ENCODE data around the gene ELK4. TPM values are rescaled to one million over a fixed set of nuclear protein-coding genes. Genes with fewer than 3 reads are reported as not detected.

Gene ELK4
- total RNA-seq, 1 donor from 2014 or later: 16.1 TPM

DNA sequence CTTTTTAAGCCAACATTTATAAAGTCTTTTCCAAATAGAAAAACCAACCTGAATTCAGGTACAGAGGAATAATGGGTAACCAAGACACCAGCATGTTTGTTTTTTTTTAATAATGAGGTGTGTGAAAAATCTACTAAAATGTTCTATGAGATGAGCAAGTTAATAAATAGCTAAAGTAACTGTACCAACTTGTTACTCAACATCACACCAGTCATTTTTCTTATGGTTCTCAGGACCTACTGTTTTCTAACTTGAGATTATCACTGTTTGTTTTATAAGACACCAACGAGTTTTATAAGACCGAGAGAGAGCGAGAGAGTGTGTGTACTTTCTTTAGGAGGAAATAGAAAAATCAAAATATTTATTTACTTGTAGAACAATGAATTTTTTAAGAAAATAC is 12.4 kb downstream of the ELK4 start:
- Histone ChIP-seq H3K36me3 (ENCODE audit: control insufficient read depth, insufficient read depth, low read length) (no peaks in the 10 kb centered on the region), H3K4me3 (ENCODE audit: low read depth, low read length) (no peak overlapping the region), H3K27me3 (ENCODE audit: control insufficient read depth, insufficient read depth, low read length) (no peaks in the 10 kb centered on the region)
- TF ChIP-seq, protein P1, sequence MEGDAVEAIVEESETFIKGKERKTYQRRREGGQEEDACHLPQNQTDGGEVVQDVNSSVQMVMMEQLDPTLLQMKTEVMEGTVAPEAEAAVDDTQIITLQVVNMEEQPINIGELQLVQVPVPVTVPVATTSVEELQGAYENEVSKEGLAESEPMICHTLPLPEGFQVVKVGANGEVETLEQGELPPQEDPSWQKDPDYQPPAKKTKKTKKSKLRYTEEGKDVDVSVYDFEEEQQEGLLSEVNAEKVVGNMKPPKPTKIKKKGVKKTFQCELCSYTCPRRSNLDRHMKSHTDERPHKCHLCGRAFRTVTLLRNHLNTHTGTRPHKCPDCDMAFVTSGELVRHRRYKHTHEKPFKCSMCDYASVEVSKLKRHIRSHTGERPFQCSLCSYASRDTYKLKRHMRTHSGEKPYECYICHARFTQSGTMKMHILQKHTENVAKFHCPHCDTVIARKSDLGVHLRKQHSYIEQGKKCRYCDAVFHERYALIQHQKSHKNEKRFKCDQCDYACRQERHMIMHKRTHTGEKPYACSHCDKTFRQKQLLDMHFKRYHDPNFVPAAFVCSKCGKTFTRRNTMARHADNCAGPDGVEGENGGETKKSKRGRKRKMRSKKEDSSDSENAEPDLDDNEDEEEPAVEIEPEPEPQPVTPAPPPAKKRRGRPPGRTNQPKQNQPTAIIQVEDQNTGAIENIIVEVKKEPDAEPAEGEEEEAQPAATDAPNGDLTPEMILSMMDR (IDR thresholded peaks at IDR 0.05; ENCODE audit: insufficient read depth, low read length, poor library complexity, severe bottlenecking): no peak
- no peak for DNase-seq (ENCODE audit: low read depth)

DNA sequence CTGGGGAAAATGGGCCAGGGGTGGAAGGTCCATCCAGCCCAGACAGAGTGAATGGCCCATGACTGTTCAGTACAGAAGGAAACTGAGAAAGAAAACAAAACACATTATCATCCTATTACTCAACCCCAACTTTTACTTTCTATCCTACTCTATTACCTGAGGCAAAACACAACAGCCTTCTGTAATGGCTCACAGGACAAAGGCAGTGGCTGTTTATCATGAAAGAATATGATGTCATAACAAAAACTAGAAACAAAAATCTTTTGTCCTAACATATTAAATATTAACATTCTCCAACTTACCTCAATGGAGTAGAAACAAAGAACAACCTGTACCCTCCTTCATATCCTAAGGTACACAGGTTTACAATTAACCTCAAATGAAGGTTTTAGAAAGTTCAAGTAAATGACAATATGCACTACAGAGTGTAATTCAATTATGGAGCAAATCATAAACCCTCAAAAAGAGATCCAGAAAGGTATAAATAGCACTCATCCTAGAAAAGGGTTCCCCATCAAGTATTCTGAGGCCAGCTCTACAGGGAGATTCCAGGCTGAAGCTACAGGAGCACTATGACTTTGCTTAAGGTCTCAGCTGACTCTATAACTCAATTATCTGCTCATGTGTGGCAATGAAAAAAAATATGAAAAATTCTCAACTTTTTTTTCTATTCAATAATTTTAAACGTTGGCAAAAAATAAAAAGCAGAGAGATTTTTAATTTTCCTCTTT is 15.1 kb downstream of the ELK4 start:
- H3K27me3 ChIP-seq (ENCODE audit: control insufficient read depth, insufficient read depth, low read length): no peaks in the 10 kb centered on the region
- no peak for DNase-seq (ENCODE audit: low read depth)
- no peaks in the 10 kb centered on the region for H3K36me3 ChIP-seq (ENCODE audit: control insufficient read depth, insufficient read depth, low read length)
- TF ChIP-seq, protein P1 (IDR thresholded peaks at IDR 0.05; ENCODE audit: insufficient read depth, low read length, poor library complexity, severe bottlenecking): no peak
- H3K4me3 ChIP-seq (ENCODE audit: low read depth, low read length): no peak overlapping the region

DNA sequence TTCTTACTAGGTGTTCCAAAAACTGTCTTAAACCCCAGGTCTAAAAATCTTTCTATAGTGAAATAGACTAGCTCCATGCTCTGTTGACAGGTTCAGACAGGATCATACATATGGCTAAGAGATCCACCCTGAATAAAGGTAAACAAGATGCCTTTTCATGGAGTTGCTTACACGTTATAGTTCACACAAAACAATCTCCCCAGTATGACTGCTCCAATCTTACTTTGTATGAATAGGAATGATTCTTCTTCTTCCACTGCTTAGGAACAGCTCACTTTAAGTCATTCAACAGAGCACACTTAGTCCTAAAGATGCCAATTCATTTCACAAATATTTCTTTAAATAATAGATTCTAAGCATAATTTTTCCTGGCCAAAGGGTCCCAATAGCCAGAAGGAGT is 16.0 kb downstream of the ELK4 start:
- no peak for DNase-seq (ENCODE audit: low read depth)
- Histone ChIP-seq H3K4me3 (ENCODE audit: low read depth, low read length) (no peak overlapping the region), H3K27me3 (ENCODE audit: control insufficient read depth, insufficient read depth, low read length) (no peaks in the 10 kb centered on the region), H3K36me3 (ENCODE audit: control insufficient read depth, insufficient read depth, low read length) (no peaks in the 10 kb centered on the region)
- TF ChIP-seq, protein P1 (IDR thresholded peaks at IDR 0.05; ENCODE audit: insufficient read depth, low read length, poor library complexity, severe bottlenecking): no peak

DNA sequence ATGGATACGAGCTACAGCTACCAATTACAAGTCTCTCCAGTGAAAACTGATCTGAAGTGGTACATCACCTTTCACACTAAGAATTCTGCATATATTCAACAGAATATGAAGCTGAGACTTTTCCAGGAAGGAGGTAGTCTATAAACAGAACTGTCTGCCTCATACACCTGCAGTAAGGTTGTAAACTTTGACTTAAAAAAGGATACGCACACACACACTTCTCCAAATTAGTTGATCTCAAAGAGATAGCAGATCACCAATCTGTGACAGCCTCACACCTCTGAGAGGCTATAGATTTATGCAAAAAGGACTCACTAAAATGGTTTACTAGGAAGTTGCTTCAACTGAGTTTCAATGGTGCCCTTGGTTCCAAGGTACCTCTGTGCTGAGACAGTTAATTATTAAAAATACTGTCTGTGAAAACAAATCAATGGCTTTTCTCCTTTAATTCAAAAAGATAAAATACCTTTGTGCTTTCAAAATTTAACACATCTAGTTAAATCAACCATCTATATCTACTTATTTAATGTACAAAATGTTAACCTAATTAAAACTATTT is 17.9 kb downstream of the ELK4 start:
- no peaks in the 10 kb centered on the region for H3K36me3 ChIP-seq (ENCODE audit: control insufficient read depth, insufficient read depth, low read length)
- no peak overlapping the region for H3K4me3 ChIP-seq (ENCODE audit: low read depth, low read length)
- no peak for DNase-seq (ENCODE audit: low read depth)
- TF ChIP-seq, protein P1 (IDR thresholded peaks at IDR 0.05; ENCODE audit: insufficient read depth, low read length, poor library complexity, severe bottlenecking): no peak
- no peaks in the 10 kb centered on the region for H3K27me3 ChIP-seq (ENCODE audit: control insufficient read depth, insufficient read depth, low read length)

DNA sequence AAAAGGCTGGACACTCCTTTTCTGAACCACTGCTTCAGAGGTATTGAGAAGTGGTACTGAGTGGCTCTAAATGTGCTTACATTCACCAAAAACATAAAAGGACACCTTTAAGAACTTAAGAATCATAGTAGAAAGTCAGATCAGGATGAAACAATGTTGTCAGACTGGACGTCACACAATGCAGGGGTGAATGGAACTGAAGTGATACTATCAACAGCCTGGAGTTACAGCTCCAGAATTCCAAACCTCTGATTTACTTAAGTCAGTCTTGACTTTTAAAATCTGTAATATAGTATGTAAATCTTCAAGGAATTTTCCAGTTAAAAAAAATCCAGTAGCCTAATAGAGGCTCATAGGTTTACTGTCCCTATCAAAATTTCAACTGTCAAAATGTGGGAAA is 19.3 kb downstream of the ELK4 start:
- no peak for DNase-seq (ENCODE audit: low read depth)
- H3K27me3 ChIP-seq (ENCODE audit: control insufficient read depth, insufficient read depth, low read length): no peaks in the 10 kb centered on the region
- TF ChIP-seq, protein P1 (IDR thresholded peaks at IDR 0.05; ENCODE audit: insufficient read depth, low read length, poor library complexity, severe bottlenecking): no peak

DNA sequence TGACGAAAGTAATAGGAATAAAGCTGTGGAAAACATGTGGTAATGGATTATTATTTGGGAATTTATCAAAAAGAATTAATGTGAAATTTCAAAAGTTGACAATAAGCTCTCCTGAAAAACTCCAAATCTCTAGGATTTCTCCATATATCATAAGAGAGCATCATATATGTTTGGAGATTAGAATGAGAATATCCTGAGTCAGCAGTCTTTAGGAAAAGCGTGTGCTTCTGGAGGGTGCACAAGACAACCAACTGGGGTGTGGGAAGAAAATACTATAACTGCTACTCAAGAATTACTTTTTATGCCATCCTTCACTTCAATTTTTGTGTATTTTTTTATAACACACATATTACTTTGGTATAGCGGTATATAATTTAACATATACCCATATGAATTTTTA is 19.7 kb downstream of the ELK4 start:
- TF ChIP-seq, protein P1 (IDR thresholded peaks at IDR 0.05; ENCODE audit: insufficient read depth, low read length, poor library complexity, severe bottlenecking): no peak
- no peaks in the 10 kb centered on the region for H3K27me3 ChIP-seq (ENCODE audit: control insufficient read depth, insufficient read depth, low read length)
- H3K4me3 ChIP-seq (ENCODE audit: low read depth, low read length): no peak overlapping the region
- no peaks in the 10 kb centered on the region for H3K36me3 ChIP-seq (ENCODE audit: control insufficient read depth, insufficient read depth, low read length)
- DNase-seq (ENCODE audit: low read depth): no peak

More for the DNA sequence above, 19.3 kb downstream of the ELK4 start:
- Histone ChIP-seq H3K36me3 (ENCODE audit: control insufficient read depth, insufficient read depth, low read length) (no peaks in the 10 kb centered on the region), H3K4me3 (ENCODE audit: low read depth, low read length) (no peak overlapping the region)
